Lung microvascular endothelial cell (primary cell): ENCODE measurements around the gene BAHCC1. TPM values are rescaled to one million over a fixed set of nuclear protein-coding genes. Genes with fewer than 3 reads are reported as not detected.
A peak's percentile ranks its signal among the peaks of the same experiment; 100 is the strongest.
"Not testable (repeated sequence)": the region's sequence is repeated elsewhere in the genome, so short reads cannot be mapped to it uniquely, and the experiment has no call there.

Experiments
- DNase-seq, 2 donors: peaks; one replicate each; pipeline versions ENCODE4 v3.0.0 to v3.0.0-alpha.2; 2010; ENCODE audit warnings: low read depth in 2 of 2
- total RNA-seq: library from RNA; depleted of rRNA; stranded (reverse); fragments of >200 nt; gene quantifications from 2 replicates; pipeline ENCODE4 v1.2.1, GENCODE V29; 2014

The BAHCC1 gene
- 2.6 TPM in 2 replicates for total RNA-seq

DNA sequence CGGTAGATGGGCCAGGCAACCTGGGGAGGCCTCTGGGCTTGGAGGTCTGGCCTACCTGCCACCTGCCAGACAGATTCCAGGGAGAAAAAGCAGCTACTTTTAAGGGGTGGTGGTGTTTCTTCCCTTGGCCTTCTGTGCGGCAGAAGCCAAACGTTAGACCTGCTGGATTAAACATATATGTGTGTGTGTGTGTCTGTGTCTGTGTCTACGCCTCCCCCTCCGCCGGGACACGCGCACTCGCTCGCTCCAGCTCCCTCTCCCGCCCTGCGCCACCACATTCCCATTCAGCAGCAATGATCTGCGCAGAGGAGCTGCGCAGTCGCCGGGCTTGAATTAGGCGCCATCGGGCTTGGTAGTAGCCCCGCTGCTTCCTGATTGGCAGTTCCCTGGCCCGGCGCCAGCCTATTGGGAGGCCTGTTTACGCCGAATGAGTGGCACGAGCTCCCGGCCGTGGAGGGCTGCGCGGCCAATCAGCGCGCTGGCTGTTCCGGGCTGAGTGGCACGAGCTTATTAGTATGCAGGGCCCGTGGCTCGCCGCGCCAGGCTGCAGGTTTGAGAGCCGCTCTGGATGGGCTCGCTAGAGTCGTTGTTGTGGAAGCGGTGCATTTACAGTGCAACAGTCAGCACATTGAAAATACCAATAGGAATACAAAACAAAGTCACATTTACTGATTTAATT is at the start of gene BAHCC1:
BAHCC1 (plus strand) TSS at position 537 of the 679 bp plus-strand sequence. CDS start 4,283 bp downstream, outside the sequence.
- peak; percentile 100 for DNase-seq

DNA sequence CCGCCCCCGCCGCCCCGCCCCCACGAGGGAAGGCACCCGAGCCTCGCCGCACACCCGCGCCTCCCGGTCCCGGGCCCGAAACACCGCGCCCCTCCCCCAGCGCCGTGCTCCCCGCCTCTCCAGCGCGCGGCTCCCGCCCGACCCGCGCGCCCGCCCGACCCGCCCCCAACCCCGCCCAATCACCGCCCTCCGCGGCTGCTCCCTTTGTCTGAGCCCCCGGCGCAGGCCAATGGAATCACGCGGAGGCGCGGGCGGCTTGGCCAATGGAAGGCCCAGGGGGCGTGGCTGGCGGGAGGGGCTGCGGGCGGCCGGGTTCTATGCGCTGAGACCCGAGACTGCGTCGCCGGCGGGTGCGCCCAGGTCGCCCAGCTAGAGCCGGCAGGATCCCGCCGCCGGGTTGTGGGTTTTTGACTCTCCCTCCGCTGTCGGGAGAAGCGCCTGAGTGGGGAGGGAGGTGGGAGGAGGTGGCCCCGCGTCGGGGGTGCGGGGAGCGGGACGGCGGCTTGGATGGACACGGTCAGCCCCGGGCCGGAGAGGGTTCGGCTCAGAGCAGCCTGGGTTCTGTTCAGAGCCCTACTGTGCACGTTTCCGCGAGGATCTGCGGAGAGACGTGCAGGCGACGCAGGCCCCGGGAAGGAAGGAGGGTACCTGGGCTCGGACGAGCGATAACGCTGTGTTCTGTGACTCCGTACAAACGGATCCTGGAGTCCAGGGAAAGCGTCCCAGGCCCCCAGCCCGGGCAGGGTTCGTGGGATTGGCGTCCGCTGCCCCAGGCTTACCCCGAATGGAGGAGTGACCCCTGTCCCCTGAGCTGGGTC is 49.0 kb upstream of the BAHCC1 start:
- DNase-seq, result peak; percentile 96 to 98

DNA sequence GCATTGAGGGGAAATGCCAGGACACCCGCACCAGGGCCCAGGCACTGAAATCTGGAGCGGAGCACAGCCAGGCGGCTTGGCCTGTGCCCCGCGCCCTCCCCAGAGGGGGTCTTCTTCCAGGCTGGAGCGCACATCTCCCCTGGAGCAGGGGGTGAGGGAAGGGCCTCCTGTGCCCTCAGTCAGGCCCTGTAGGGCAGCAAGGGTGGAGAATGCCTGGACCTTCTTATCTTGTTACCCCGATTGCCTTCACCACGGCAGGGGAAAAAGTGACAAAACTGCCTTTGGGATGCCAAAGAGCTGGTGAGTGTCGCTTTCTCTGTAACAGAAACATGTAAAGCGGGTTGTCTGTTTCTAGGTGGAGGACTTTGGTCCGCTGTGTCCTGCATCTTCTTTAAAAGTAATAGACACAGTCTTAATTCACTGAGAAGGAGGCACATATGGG is 48.3 kb upstream of the BAHCC1 start:
- no peak for DNase-seq

DNA sequence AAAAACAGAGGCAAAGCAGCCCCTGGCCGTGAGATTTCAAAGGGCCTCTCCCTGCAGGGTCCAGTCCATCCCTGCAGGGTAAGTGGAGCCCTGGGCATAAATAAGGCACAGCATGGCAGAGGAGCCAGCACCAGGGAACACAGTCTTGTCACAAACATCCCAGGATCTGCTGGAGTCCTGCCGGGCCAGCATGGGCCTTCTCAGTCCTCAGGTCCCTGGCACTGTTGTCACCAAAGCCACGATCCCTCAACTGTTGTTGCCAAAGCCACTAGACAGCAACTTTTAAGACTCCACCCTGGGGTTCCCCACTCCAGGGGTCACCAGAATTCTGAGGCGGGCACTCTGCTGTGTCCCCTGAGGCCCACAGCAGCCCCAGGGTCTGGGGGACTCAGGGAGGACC is 47.8 kb upstream of the BAHCC1 start:
- DNase-seq, result no peak

DNA sequence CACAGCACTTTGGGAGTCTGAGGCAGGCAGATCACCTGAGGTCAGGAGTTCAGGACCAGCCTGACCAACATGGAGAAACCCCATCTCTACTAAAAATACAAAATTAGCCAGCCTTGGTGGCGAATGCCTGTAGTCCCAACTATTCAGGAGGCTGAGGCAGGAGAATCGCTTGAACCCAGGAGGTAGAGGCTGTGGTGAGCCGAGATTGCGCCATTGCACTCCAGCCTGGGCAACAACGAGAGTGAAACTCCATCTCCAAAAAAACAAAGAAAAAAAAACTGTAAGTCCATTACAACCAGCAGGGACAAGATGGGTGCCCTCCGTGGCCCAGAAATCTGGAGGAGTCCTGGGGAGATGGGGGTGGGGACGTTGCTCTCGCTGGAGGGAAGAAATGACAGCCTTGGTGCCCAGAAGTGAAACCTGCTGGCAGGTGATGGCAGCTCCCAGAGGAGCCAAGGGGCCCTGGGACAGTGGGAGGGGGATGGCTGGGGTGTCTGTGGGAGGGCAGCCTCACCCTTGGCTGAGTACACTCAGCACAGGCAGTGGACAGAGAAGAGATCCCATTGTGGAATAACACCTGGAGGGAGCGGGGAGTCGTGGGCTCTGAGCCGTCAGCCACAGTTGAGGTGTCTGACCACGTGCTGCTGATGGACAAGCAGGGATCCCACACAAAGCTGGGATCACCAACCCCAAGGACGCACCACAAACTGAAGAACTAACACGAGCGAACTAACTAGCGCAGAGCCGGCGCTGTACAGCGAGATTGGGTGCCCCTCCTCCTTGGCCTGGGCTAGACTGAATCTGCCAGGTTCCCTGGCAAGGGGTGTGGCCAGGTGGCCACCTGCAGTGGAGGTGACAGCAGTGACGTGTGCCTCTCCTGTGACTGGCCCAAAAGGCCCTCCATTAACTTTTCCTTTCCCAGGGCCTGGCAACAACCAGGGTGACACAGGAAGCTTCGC is 46.9 kb upstream of the BAHCC1 start:
- DNase-seq, result no peak

DNA sequence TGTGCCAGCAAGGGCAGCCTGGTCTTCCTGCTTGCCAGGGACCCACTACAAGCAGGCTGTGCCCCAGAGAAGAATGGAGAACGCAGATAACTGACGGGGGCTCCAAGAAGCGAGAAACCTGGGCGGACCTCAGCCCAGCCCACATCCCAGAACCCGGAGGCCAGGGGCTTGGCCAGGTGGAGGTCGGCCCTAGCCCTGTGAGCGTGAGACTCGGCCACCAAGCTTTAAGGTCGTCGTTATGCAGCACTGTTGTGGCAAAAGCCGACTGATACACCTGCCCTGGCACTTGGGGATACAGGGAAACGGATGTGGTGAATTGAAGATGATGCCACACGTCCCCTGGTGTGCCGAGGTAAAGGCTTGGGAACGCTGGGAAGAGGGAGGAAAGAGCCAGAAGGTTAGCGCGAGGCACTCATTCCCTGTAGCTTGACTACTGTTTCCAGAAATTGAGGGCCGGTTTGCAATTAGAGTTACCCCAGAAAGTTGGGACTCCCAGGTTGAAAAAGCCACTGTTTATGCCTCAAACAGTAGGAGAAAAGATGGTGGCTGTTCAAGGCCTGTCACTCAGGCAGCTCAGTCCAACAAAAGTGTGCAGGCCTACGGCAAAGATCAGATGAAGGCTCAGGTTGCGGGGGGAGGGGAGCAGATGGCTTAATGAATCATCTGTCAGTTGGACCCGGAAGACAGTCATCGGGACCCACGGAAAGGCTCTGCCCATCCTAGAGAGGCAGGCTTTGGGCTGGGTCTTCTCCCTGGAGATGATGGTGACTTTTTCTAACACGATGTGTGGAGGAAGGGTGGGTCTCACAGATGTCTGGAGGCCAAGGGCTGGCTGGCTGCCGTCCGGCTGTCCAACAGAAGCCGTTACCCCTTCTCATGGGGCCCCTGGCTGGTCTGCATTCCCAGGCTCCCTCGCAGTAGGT is 45.6 kb upstream of the BAHCC1 start:
- DNase-seq, result peak in 1 of 2 donors; percentile 38

DNA sequence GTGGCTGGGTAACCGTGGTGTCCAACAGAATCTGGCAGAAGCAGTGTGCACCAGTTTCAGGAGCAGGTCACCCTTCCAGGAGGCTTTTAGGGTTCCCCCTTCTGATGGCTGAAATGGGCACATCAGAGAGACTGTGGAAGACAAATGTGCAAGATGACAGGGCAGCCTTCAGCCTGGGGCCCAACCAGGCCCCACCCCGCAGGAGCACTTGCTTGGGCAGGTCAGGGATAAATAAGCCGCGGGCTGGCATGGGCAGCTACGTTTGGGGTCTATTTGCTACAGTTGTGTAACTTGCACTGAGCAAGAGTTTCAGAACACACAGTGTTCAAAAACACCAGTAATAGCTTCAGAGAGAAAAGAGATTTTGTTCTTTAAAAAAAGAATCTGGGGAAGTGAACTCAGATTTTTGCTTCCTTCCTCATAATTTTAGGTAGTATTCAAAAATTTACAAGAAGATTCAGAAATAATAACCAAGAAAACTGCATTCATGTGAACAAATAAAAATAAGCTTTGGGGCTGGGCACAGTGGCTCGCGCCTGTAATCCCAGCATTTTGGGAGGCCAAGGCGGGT is 44.9 kb upstream of the BAHCC1 start:
- no peak for DNase-seq

DNA sequence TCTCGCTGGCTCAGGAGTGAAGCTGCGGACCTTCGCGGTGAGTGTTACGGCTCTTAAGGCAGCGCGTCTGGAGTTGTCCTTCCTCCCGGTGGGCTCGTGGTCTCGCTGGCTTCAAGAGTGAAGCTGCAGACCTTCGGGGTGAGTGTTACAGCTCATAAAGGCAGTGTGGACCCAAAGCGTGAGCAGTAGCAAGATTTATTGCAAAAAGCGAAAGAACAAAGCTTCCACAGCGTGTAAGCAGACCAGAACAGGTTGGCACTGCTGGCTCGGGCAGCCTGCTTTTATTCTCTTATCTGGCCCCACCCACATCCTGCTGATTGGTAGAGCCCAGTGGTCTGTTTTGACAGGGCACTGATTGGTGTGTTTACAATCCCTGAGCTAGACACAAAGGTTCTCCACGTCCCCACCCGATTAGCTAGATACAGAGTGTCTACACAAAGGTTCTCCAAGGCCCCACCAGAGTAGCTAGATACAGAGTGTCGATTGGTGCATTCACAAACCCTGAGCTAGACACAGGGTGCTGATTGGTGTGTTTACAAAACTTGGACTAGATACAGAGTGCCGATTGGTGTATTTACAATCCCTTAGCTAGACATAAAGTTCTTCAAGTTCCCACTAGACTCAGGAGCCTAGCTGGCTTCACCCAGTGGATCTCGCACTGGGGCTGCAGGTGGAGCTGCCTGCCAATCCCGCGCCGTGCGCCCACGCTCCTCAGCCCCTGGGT is 43.8 kb upstream of the BAHCC1 start:
- DNase-seq, result not testable (repeated sequence)

DNA sequence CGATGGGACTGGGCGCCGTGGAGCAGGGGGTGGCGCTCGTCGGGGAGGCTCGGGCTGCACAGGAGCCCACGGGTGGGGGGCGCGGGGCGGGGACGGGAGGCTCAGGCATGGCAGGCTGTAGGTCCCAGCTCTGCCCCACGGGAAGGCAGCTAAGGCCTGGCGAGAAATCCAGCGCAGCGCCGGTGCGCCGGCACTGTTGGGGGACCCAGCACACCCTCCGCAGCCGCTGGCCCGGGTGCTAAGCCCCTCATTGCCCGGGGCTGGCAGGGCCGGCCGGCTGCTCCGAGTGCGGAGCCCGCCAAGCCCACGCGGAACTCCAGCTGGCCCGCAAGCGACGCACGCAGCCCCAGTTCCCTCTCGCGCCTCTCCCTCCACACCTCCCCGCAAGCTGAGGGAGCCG is 43.2 kb upstream of the BAHCC1 start:
- DNase-seq, result not testable (repeated sequence)

DNA sequence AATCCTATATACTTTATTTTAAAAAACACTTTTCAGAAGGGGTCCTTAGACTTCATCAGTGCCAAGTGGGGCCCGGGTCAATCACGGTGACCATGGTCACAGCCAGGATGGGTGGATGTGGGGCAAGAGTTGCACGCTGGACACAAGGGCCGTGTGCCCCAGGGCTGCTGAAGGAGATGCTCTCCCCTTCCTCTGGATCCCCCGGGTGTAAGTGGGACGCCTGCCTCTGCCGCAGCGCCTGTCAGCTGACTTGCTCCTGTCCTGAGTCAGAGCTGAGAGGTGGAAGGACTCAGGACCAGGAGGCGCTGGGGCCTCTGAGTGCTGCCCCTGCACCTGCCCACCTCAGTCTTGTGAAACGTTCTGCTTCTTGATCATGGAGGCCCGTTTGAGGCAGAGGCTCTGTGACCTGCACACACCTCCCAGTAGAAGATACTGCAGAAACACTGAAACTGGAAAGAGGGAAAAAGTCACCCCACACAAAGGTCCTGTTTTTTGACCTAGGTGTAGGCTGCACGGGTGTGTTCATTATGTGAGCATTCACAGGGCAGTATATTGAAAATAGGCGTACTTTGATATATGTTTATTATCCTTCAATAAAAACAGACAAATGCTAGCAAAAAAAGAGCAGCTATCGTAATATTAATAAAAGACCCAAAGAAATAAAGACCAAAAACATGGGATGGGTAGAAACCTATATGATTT is 40.9 kb upstream of the BAHCC1 start:
- no peak for DNase-seq

DNA sequence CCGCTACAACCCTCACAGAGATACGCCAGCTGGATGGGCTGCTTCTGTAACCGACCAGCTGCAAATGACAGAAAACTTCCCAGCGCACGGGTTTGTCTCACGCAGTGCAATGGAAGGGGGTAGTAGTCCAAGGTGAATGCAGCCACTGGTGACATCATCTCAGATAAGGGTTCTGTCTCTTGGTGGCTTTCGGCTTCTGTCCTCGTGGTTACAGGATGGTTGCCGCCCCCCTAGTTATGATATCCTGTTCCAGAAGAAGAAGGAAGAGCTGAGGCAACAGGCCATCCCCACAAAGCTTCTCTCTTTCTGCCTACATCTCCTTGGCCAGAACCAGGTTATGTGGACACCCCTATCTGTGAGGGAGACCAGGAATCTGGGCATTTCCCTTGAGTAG is 40.3 kb upstream of the BAHCC1 start:
- DNase-seq, result no peak

DNA sequence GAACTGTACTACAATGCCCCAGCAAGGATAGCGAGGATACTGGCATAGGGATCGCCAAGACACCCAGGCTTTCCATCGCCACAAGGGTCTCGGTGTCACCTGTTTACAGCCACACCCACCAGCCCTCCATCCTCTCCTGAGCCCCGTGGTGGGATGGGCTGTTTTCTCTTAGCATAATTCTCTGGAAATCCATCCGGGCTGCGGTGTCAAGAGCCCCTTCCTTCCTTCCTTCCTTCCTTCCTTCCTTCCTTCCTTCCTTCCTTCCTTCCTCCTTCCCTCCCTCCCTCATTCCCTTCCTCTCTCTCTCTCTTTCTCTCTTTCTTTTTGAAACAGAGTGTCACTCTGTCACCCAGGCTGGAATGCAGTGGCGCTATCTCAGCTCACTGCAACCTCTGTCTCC is 36.0 kb upstream of the BAHCC1 start:
- no peak for DNase-seq

DNA sequence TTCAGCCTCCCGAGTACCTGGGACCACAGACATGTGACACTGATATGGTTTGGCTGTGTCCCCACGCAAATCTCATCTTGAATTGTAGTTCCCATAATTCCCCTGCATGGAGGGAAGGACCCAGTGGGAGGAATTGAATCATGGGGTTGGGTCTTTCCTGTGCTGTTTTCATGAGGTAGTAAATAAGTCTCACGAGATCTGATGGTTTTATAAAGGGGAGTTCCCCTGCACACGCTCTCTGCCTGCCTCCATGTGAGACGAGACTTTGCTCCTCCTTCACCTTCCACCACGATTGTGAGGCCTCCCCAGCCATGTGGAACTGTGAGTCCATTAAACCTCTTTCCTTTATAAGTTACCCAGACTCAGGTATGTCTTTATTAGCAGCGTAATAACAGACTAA is 33.3 kb upstream of the BAHCC1 start:
- DNase-seq, result peak in 1 of 2 donors; percentile 26

DNA sequence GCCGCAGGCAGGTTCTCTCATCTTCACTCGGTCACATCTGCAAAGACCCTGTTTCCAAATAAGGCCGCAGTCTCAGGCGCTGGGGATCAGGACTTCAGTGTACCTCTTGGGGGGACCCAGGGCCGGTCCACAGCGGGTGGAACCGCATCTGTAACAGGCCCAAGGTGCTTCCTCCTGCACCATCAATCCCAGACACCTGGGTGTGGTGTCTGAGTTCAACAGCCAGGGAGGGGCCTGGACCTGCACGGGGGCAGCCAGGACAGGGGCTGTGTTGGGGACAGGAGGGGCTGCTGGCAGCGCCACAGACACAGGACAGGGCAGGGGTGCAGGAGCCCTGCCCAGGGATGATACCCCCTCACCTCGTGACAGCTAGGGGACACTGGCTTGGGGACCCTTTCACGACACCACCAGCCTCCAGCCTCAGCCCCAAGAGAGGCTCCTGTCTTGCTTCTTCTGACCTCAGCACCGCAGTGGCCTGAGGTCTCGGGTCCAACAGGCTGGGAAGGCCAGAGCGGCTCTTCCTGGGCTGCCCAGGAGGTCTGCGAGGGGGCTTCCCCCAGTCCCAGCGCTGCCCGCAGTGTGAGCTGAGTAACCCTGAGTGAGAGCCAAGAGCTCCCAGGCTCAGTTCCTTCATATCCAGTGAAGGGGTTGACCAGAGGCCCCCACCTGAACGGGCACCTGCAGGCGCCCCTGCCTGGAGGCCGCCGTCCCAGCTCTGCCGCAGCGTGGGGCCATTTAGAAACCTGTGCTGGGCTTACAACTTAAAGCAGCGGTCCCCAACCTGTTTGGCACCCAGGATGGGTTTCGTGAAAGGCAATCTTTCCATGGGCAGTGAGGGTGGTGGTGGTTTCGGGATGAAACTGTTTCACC is 30.7 kb upstream of the BAHCC1 start:
- no peak for DNase-seq

DNA sequence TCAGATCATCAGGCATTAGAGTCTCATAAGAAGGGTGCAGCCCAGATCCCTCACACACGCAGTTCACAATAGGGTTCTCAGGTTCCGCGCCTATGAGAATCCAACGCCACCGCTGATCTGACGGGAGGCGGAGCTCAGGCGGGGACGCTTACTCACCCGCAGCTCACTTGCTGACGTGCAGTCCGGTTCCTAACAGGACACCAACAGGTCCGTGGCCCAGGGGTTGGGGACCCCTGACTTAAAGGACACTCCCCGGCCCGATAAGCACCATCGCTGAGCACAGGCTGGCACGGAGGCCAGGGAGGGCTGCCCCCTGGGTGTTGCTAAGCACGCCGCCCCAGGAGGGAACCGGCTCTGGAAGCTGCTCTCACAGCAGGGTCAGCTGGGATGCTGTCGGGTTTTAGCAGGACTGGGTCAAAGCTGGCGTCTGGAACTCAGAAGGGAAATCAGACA is 30.1 kb upstream of the BAHCC1 start:
- DNase-seq, result peak; percentile 75 to 87

DNA sequence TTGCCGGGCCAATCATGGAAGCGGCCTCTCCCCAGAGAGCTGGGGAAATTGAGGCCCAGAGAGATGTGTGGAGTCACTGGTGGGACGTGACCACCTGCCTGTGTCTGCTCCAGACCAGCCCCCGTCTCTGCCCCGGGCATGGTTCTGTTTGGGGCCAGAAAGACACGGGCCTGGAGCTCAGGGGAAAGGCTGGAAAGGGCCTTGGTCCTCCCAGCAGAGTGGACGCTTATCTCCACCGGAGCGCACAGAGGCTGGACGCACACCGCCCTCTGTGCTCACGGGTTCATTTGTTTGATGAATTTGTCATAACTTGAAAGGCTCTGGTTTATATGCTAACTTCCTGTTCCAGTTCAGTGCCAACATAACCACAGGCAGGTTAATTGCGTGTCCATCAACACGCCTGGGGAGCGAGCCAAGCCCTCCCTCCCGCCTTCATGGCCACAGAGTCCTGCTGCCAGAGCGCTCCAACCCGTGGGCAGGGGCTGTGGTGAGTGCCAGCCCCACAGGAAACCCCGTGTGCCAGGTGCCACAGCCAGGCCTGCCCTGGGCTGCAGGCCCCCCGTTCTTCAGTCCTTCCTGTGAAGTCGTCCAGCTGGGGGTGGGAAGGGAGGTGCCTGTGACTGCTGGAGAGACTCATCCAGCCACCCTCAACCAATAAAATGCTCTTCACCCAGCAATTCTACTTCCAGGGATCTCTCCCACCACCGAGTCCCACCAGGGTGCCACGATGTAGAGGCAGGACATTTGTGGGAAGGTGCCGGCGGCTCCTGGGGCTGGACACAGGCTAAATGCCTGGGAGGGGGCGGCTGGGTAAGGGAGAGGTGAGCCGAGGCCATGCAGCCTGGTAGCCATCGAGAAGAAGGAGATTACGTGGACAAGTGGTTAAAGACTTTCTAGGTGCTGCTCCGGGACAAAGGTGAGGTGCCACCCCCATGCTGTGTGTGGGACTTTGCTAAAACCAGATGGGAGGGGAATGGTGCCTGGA is 29.4 kb upstream of the BAHCC1 start:
- peak; percentile 82 to 97 for DNase-seq

DNA sequence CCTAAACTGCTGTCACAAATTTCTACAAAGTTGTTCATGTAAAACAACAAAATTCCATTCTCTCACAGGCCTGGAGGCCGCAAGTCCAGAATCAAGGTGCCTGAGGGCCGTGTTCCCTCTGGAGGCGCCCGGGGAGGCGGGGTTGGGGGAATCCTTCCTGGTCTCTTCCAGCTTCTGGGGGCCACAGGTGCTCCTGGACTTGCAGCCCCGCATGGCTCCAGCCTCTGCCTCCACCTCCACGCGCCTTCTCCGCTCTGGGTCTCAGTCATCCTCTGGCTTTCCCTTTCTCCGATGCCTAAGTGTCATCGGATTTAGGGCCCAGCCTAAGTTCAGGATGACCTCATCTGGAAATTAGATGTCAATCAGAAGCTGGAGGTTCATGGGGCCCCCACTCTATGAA is 28.6 kb upstream of the BAHCC1 start:
- no peak for DNase-seq
